Bone marrow (tissue), 2 donors: Measurements from ENCODE around the gene NRIP1.
"Not testable (repeated sequence)": the region's sequence is repeated elsewhere in the genome, so short reads cannot be mapped to it uniquely, and the experiment has no call there.

Source experiments
- DNase-seq, 2 donors: peaks; one replicate each; lab custom pipeline; 2025; lab: John Stamatoyannopoulos, UW

The NRIP1 gene

GRCh38 chr21:15037095-15037899, 27.5 kb downstream of the NRIP1 start:
- no peak for DNase-seq

DNA sequence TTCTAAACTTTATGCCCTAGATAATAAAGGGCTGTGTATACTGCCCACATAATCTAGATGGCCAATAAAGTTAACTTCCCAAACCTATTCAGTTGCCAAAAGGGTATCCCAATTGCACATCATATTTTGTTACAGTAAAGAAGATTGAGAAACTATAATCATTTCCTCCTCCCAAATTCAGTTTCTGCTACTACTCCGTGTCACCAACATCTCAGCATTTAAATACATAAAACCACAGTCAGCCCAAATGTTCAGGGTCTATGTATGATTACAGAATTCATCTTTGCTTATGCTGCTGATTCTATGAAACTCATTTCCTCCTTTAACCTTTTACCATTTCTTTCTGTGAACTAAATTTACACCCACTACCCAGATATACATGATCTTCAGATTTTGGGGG, 28.6 kb downstream of the NRIP1 start:
- DNase-seq = no peak

DNA sequence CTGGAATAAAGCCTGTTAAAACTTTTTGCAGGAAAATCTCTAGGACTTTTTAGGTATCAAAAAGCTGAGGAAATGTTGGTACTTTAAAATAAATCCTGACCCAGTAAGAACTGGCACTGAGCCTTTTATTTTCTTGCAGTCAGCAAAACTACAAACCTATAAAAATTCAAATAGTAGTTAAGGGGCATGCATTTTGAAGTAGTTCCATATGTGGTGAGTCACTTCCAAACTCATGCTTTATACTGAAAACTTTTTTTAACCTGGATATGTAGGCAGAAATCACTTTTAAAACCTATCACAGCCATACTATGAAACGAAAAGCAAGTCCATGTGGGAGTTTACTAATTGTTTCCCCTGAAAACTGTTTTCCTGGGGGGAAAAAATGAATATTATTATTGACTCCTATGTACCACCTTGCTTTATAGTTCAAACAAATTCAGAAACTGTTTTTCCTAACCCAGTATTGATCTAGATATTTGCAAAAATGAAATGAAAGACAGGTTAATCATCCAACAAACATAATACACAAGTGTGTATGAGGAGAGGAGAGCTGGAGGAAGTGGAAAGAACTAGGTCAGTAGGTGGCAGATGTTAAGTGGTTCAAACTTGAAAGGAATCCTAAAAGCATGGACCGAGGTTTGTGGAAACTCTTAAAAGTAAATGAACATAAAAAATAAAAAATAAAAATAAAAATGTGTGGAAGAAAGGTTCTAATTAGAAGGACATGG, 30.5 kb downstream of the NRIP1 start:
- DNase-seq = no peak

DNA sequence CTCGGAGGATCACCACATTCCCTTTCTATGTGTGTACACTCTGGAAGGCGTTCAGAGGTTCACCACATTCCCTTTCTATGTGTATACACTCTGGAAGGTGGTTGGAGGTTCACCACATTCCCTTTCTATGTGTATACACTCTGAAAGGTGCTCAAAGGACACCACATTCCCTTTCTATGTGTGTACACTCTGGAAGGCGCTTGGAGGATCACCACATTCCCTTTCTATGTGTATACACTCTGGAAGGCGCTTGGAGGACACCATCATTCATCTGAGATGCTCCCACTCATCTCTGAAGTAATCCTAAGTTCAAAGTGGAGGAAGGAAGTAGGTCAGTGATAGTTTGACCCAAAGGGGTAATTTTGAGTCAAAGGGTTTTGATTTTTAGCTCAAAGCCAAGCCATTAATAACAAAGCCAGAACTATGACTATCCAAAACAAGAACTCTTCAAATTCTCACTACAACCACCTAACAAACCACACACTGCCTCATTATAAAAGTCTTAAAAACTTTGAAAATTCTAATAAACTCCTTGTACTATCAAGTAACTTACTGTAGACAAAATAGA, 32.9 kb downstream of the NRIP1 start:
- DNase-seq = no peak

GRCh38 chr21:15031362-15031761, 33.4 kb downstream of the NRIP1 start:
- DNase-seq = not testable (repeated sequence)

DNA sequence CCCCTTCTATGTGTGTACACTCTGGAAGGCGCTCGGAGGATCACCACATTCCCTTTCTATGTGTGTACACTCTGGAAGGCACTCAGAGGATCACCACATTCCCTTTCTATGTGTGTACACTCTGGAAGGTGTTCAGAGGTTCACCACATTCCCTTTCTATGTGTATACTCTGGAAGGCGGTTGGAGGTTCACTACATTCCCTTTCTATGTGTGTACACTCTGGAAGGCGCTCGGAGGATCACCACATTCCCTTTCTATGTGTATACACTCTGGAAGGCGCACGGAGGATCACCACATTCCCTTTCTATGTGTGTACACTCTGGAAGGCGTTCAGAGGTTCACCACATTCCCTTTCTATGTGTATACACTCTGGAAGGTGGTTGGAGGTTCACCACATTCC, 33.9 kb downstream of the NRIP1 start:
- not testable (repeated sequence) for DNase-seq

- DNase-seq = no peak
Observed at GRCh38 chr21:15029077-15029476, 35.7 kb downstream of the NRIP1 start.

GRCh38 chr21:15028186-15028585, 36.6 kb downstream of the NRIP1 start:
- DNase-seq = no peak

GRCh38 chr21:15027056-15027455, 37.7 kb downstream of the NRIP1 start:
- DNase-seq = no peak

DNA sequence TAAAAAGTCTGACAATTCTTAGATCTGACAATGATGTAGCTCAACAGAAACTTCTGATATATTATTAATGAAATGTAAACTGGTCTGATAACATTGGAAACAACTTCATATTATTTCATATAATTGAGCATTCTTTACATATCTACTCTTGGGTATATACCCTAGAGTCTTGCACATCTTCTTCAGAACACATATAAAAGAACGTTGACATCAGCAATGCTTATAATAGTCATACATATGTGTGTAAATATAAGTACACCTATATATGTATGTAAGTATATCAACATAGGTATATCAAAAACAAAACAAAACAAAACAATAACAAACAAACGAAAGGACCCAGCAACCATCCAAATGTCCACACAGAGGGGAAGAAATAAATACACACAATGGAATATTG, 38.4 kb downstream of the NRIP1 start:
- no peak for DNase-seq

GRCh38 chr21:15023776-15024175, 41.0 kb downstream of the NRIP1 start:
- DNase-seq = no peak

GRCh38 chr21:15022608-15023261, 42.1 kb downstream of the NRIP1 start:
- no peak for DNase-seq

GRCh38 chr21:15020797-15021196, 44.0 kb downstream of the NRIP1 start:
- DNase-seq = no peak

- no peak for DNase-seq
Observed at GRCh38 chr21:15018382-15018781, 46.4 kb downstream of the NRIP1 start.

- no peak for DNase-seq
Observed at GRCh38 chr21:15015622-15016471, 49.0 kb downstream of the NRIP1 start.

DNA sequence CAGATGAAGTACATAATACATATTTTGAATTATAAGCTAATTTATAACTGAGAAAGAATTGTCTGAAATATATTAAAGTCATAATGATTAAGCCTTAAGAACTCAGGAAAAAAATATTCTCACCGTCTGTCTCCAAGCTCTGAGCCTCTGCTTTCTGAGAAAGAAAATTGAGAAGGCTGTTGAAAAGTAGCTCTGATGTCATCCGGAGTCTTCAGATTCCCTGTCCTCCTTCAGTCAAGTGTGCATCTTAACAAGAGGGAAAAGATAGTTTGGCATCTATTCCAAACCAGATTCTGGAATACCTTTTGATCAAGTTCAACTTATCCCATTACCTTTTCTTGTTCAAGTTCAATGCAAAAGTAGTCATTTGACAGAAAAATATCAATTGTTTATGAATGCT, 50.6 kb downstream of the NRIP1 start:
- DNase-seq = no peak

- DNase-seq = no peak
Observed at GRCh38 chr21:15011967-15012366, 52.8 kb downstream of the NRIP1 start.

DNA sequence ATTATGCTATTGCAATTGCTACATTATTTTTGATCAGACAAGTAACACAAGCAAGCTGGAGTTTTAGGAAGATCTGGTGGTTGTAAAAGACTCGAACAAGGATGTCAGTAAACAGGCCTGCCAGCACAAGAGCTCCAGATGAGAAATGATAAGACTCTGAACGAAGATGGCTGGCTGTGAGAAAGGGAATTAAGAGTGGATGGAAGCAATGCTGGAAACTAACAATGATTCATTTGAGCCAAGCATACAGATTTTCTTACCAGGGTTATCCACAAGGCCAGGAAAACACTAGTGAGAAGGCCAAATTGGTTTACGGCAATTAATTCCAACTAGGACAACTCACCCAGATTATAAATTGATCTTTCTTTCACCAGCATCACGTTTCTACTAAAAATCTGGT, 54.2 kb downstream of the NRIP1 start:
- DNase-seq = no peak

- no peak for DNase-seq
Observed at GRCh38 chr21:15009837-15010363, 54.9 kb downstream of the NRIP1 start.

GRCh38 chr21:15007716-15008296, 57.0 kb downstream of the NRIP1 start:
- DNase-seq = no peak

DNA sequence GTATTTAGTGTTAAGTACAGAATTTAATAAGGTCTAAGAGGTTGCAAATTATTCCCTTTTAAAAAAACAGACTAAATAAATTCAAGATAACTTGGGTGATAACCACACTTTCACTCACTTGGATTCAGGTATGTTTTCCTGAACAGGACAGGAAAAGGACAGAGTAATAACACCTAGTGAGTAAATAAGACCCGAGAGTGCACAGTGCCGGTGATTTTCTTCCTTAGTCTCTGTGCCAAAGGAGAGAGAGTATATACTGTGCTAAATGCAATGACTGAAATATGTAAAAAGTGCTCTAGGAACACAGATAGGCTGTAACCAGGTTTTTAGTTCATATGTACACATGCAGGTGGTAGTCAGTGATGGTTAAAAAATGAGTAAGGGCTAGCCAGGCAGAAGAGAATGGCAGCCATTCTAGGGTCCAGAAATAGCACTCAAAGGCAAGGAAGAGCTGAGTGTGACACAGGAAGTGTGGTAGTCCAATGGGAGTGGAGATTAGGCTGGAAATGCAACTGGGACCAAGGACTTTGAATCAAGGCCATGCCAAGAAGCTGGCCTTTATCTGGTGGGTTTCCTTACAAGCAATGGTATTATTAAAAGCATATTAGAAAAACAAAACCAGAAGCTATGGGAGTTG, 58.1 kb downstream of the NRIP1 start:
- DNase-seq = no peak
